AG10803 (cell line): ENCODE data around the gene ORMDL1.

ENCODE experiments used
- DNase-seq: peaks from one replicate; pipeline ENCODE4 v3.0.0; 2010; ENCODE audit warnings: low read depth
- H3K4me3 ChIP-seq: 2 replicates; pipeline ENCODE4 v1.5.1; 2011; ENCODE audit warnings: mild to moderate bottlenecking, low read length, control low read depth
- CTCF ChIP-seq: conservative IDR thresholded peaks from 2 replicates; pipeline ENCODE4 v1.5.1; 2011; ENCODE audit warnings: mild to moderate bottlenecking, low read length, control low read depth, inconsistent platforms

ORMDL1 gene

GRCh38 chr2:189729430-189729829 is 54.7 kb downstream of the ORMDL1 start:
- TF ChIP-seq CTCF, result no peak
- no peak overlapping the region for H3K4me3 ChIP-seq
- no peak for DNase-seq

- no peak for TF ChIP-seq CTCF
- DNase-seq, result no peak
Measured at GRCh38 chr2:189726849-189727248, 57.3 kb downstream of the ORMDL1 start.

GRCh38 chr2:189726271-189726670 is 57.9 kb downstream of the ORMDL1 start:
- DNase-seq, result no peak
- no peak for TF ChIP-seq CTCF
- H3K4me3 ChIP-seq, result no peak overlapping the region

More at GRCh38 chr2:189726849-189727248, 57.3 kb downstream of the ORMDL1 start:
- no peak overlapping the region for H3K4me3 ChIP-seq

GRCh38 chr2:189723192-189723591 is 60.9 kb downstream of the ORMDL1 start:
- no peak overlapping the region for H3K4me3 ChIP-seq
- TF ChIP-seq CTCF, result no peak
- no peak for DNase-seq
